ENCODE data around the gene MYO18A.

MYO18A gene

DNA sequence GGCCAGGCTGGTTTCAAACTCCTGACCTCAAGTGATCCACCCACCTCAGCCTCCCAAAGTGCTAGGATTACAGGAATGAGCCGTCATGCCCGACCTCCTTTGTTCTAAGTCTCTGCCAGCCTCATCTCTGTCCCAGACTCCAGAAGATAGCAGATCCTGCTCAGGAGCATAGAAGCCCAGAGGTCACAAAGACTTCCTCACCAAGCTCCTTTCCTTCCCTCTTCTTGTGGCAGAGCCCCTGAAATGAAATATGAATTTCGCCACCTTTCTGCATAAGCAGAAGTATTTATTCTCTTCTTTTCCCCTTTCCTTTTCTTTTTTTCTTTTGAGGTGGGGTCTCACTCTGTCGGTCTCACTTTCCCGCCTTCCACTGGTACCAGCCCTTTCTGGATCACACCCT is 148.7 kb downstream of the MYO18A start:
- DNase-seq (ENCODE audit: low read depth in 2 of 2): no peak

DNA sequence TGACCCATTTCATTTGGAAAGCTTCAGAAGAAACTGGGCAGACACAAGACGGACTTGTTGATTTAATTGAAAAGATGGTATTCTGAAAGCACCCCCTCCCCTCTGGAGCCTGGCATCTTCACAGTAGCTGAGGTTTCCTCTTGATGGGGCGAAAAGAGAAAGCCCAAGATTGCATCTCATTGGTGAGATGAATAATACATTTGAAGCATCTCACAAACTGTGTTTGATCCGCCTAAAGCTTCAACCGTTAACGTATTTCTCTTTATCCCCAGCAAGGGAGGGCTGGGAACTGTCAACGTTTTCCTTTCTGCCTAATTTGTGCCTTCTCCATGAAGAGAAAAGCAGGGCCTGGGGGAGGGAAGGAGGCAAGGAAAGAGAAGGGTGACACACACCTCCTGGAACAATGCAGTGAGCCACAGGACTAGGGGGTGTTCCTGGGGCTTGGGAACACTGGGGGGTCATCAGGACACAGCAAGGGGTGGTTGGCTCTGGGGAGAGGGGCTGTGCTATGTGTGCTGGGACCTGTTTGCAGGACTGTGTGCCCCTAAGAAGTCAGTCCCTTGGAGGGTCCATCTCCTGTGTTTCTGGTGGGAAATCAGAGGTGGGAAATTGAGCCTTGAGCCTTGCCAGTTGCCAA is 155.8 kb downstream of the MYO18A start:
- no peak for DNase-seq (ENCODE audit: low read depth in 2 of 2)

DNA sequence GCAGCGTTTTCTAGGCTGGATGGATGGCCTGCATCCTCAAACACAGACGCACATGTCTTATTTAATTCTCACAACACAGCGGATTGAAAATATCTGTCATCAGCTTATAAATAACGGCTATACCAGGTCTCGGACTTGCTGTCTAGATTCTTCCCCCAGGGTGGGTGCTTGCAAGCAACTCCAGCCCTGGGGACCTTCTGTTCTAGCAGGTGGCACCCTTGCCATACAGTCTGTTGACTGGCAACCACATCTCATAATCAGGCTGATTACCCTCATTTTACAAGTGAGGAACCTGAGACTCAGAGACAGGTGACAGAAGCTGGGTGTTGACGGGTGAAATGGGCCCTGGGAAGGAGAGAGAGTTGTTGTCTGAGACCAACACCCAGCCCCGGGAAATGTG is 158.1 kb downstream of the MYO18A start:
- DNase-seq (ENCODE audit: low read depth in 2 of 2): no peak

DNA sequence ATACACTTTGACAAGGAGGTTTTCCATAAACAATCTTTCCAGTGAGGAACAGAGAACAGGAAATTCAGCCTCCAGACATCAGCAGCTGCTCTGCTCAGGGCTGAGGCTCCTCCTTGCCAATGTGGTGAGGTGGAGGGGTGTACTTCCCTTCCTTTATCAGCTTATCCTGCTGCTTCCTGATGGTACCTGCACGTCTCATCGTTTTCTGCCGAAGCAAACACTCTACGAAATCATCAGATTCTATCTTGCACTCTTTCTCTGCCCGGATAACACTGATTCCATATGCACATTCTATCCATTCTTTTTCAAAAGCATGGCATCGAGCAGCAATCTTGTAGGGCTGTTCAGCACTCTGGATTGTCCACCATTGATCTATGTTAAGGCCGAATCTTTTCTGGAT is 159.0 kb downstream of the MYO18A start:
- DNase-seq (ENCODE audit: low read depth in 2 of 2): no peak

Measured in fibroblast of skin of left biceps (primary cell).